Hepatocyte (in vitro differentiated cells): ENCODE results near the gene PSEN1. TPM values are rescaled to one million over a fixed set of nuclear protein-coding genes. Genes with fewer than 3 reads are reported as not detected.

ENCODE experiments used
- DNase-seq: peaks from one replicate; pipeline ENCODE4 v3.0.0-alpha.2; 2016; ENCODE audit warnings: low spot score
- H2AFZ ChIP-seq: fragments of 200-600 bp; sonication (generic); 2 replicates; pipeline ENCODE4 v1.6.0; 2016; ENCODE audit warnings: antibody characterized with exemption, mild to moderate bottlenecking
- H3K27ac ChIP-seq: fragments of 200-600 bp; sonication (generic); 2 replicates; pipeline ENCODE4 v1.5.1; 2016; ENCODE audit warnings: mild to moderate bottlenecking
- H3K27me3 ChIP-seq: fragments of 200-600 bp; sonication (generic); 2 replicates; pipeline ENCODE4 v1.6.1; 2016
- H3K36me3 ChIP-seq: fragments of 200-600 bp; sonication (generic); replicated peaks from 2 replicates; pipeline ENCODE4 v1.5.1; 2016; ENCODE audit warnings: low read depth; ENCODE audit not compliant: insufficient read depth
- H3K4me1 ChIP-seq: fragments of 200-600 bp; sonication (generic); 2 replicates; pipeline ENCODE4 v1.5.1; 2016; ENCODE audit warnings: mild to moderate bottlenecking, moderate library complexity; ENCODE audit not compliant: insufficient read depth
- H3K4me2 ChIP-seq: fragments of 200-600 bp; sonication (generic); 2 replicates; pipeline ENCODE4 v1.6.0; 2016
- H3K4me3 ChIP-seq: fragments of 200-600 bp; sonication (generic); 2 replicates; pipeline ENCODE4 v1.5.1; 2016; ENCODE audit warnings: mild to moderate bottlenecking
- H3K79me2 ChIP-seq: fragments of 200-600 bp; sonication (generic); 2 replicates; pipeline ENCODE4 v1.6.0; 2017; ENCODE audit warnings: mild to moderate bottlenecking
- H3K9me2 ChIP-seq: fragments of 200-600 bp; sonication (generic); replicated peaks from 2 replicates; pipeline ENCODE4 v1.6.0; 2017; ENCODE audit warnings: mild to moderate bottlenecking; ENCODE audit not compliant: insufficient read depth
- H3K9me3 ChIP-seq: fragments of 200-600 bp; sonication (generic); 2 replicates; pipeline ENCODE4 v1.5.1; 2016; ENCODE audit warnings: low read depth, mild to moderate bottlenecking
- H4K20me1 ChIP-seq: fragments of 200-600 bp; sonication (generic); 2 replicates; pipeline ENCODE4 v1.6.0; 2016; ENCODE audit warnings: mild to moderate bottlenecking; ENCODE audit not compliant: insufficient read depth, poor library complexity, severe bottlenecking
- CTCF ChIP-seq: fragments of 200-600 bp; sonication (generic); IDR thresholded peaks from 2 replicates; pipeline ENCODE4 v1.5.1; 2016; ENCODE audit warnings: antibody characterized with exemption, mild to moderate bottlenecking; ENCODE audit not compliant: poor library complexity
- EZH2 ChIP-seq: fragments of 200-600 bp; sonication (generic); IDR thresholded peaks from 2 replicates; pipeline ENCODE4 v1.6.1; 2016; ENCODE audit warnings: antibody characterized with exemption, mild to moderate bottlenecking, borderline replicate concordance
- EZH2phosphoT487 ChIP-seq: fragments of 200-600 bp; sonication (generic); IDR thresholded peaks from one replicate; pipeline ENCODE4 v1.6.1; 2018; ENCODE audit warnings: antibody characterized with exemption, mild to moderate bottlenecking, low read depth, moderate library complexity; ENCODE audit not compliant: unreplicated experiment, severe bottlenecking
- WGBS: methylation state at CpG from one replicate; pipeline ENCODE4 v1.1.6; 2016; ENCODE audit warnings: low lambda C conversion rate; ENCODE audit errors: missing lambda C conversion rate; 5-methylcytosine and 5-hydroxymethylcytosine counted together
- polyA plus RNA-seq: library from polyadenylated mRNA; unstranded; fragments of >200 nt; fragmentation: Nextera tagmentation; extraction: Ambion mirVana; gene quantifications from 2 replicates; pipeline ENCODE4 v1.2.1, GENCODE V29; 2016
- total RNA-seq: library from RNA; depleted of rRNA; stranded (reverse); fragments of >200 nt; gene quantifications from 2 replicates; pipeline ENCODE4 v1.2.3, GENCODE V29; 2014

The PSEN1 gene
- total RNA-seq, result 71.6 and 88.2 TPM in 2 replicates
- polyA plus RNA-seq, result 61.7 and 65.6 TPM in 2 replicates

GRCh38 chr14:73136387-73137225 is at the start of gene PSEN1:
Gene PSEN1 (plus strand): TSS chr14:73136507. CDS start chr14:73148020, 11,513 bp downstream.
- Histone ChIP-seq H3K9me3 (no peaks in the 10 kb centered on the region), H3K4me3 (peak within 1 kb of the TSS; percentile 66), H4K20me1 (peaks cover 23% of the 10 kb centered on the region), H3K27ac (peak within 1 kb of the TSS; percentile 99), H3K79me2 (peaks cover 46% of the 10 kb centered on the region), H3K4me1 (peaks cover 5% of the 10 kb centered on the region), H3K4me2 (peak within 1 kb of the TSS; percentile 89), H2AFZ (peak within 1 kb of the TSS; percentile 80), H3K27me3 (no peaks in the 10 kb centered on the region), H3K9me2 (no peaks in the 10 kb centered on the region), H3K36me3 (no peaks in the 10 kb centered on the region)
- TF ChIP-seq EZH2phosphoT487, result no peak
- no peak for TF ChIP-seq EZH2
- no peak for TF ChIP-seq CTCF
- DNase-seq, result peak; percentile 98
- under 1% methylated on average over 62 of the region's 71 CpGs for WGBS

- Histone ChIP-seq H3K4me1 (no peaks in the 10 kb centered on the region), H3K36me3 (peaks cover 5% of the 10 kb centered on the region), H4K20me1 (peaks cover 6% of the 10 kb centered on the region), H2AFZ (no peak overlapping the region), H3K27me3 (no peaks in the 10 kb centered on the region), H3K4me3 (no peak overlapping the region), H3K9me2 (no peaks in the 10 kb centered on the region), H3K79me2 (peaks cover 76% of the 10 kb centered on the region), H3K4me2 (no peak overlapping the region), H3K9me3 (no peaks in the 10 kb centered on the region), H3K27ac (no peak overlapping the region)
- TF ChIP-seq EZH2, result no peak
- TF ChIP-seq EZH2phosphoT487, result no peak
- TF ChIP-seq CTCF, result no peak
- 98% methylated on average over 2 of the region's 2 CpGs for WGBS
- DNase-seq, result no peak
These were observed 45.3 kb upstream of the PSEN1 start for GRCh38 chr14:73091044-73091443.

- Histone ChIP-seq H3K36me3 (no peaks in the 10 kb centered on the region), H4K20me1 (peaks cover 9% of the 10 kb centered on the region), H3K9me2 (no peaks in the 10 kb centered on the region), H3K4me3 (no peak overlapping the region), H3K4me1 (no peaks in the 10 kb centered on the region), H3K4me2 (no peak overlapping the region), H3K9me3 (no peaks in the 10 kb centered on the region), H2AFZ (no peak overlapping the region), H3K27me3 (no peaks in the 10 kb centered on the region), H3K27ac (no peak overlapping the region), H3K79me2 (peaks cover 30% of the 10 kb centered on the region)
- 96% methylated on average over 11 of the region's 11 CpGs for WGBS
- no peak for DNase-seq
- TF ChIP-seq CTCF, result no peak
- TF ChIP-seq EZH2phosphoT487, result no peak
- TF ChIP-seq EZH2, result no peak
These were observed 38.9 kb upstream of the PSEN1 start for GRCh38 chr14:73097421-73097820.
